ENCODE measurements around the gene ANXA4.

DNA sequence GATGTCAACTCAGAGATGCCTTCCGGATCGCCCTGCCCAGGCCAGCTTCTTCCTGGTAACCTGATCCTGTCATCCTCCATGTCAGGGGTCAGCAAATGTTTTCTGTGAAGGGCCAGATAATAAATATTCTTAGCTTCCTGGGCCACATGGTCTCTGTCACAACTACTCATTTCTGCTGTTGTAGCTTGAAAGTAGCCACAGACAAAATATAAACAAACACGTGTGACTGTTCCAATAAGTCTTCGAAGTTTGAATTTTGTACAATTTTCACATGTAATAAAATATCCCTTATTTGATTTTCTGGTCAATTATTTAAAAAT, 35.8 kb downstream of the ANXA4 start:
- TF ChIP-seq POLR2A (IDR thresholded peaks at IDR 0.05) (no peak), POLR2AphosphoS5 (IDR thresholded peaks at IDR 0.05; ENCODE audit: insufficient read depth in 1 of 2, low read depth in 1 of 2) (no peak)
- TF ChIP-seq, protein P1, sequence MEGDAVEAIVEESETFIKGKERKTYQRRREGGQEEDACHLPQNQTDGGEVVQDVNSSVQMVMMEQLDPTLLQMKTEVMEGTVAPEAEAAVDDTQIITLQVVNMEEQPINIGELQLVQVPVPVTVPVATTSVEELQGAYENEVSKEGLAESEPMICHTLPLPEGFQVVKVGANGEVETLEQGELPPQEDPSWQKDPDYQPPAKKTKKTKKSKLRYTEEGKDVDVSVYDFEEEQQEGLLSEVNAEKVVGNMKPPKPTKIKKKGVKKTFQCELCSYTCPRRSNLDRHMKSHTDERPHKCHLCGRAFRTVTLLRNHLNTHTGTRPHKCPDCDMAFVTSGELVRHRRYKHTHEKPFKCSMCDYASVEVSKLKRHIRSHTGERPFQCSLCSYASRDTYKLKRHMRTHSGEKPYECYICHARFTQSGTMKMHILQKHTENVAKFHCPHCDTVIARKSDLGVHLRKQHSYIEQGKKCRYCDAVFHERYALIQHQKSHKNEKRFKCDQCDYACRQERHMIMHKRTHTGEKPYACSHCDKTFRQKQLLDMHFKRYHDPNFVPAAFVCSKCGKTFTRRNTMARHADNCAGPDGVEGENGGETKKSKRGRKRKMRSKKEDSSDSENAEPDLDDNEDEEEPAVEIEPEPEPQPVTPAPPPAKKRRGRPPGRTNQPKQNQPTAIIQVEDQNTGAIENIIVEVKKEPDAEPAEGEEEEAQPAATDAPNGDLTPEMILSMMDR (IDR thresholded peaks at IDR 0.05), result no peak

Data from vagina (tissue), 2 donors.